C4-2B (cell line): ENCODE results near the gene PTPRN2.

Experiments
- CTCF ChIP-seq: fragments of 450-650 bp; conservative IDR thresholded peaks from 2 replicates; pipeline ENCODE4 v1.5.1; 2017; ENCODE audit warnings: mild to moderate bottlenecking
- ZFX ChIP-seq: fragments of 450-650 bp; IDR thresholded peaks from 2 replicates; pipeline ENCODE4 v1.6.1; 2017

GRCh38 chr7:157994319-157994718 is 593.3 kb downstream of the PTPRN2 start:
- TF ChIP-seq CTCF: no peak
- no peak for TF ChIP-seq ZFX
